ENCODE measurements around the gene PEX6. TPM values are rescaled to one million over a fixed set of nuclear protein-coding genes. Genes with fewer than 3 reads are reported as not detected.

PEX6 gene
- total and polyA plus RNA-seq, 2 donors (not counting 3 experiments of a cell fraction or from before 2014, with no cell fraction given) = 9.9 to 11.2 TPM

GRCh38 chr6:42940493-42941045, 38.4 kb downstream of the PEX6 start:
- no peaks in the 10 kb centered on the region for H3K27me3 ChIP-seq (ENCODE audit: control insufficient read depth in 2 of 2, insufficient read depth in 2 of 2, low read length in 2 of 2)
- H3K36me3 ChIP-seq (ENCODE audit: control insufficient read depth in 2 of 2, extremely low read depth in 1 of 2, insufficient read depth in 2 of 2, low read length in 2 of 2) = peaks cover 5 to 31% of the 10 kb centered on the region in 2 experiments
- H3K27ac ChIP-seq (ENCODE audit: insufficient read depth, low read depth, low read length) = no peak overlapping the region
- dilution Hi-C loops (cut with MboI; ENCODE audit: extremely low pct_ligation_motif_present, low sequenced_read_pairs) = no loop called here
- H3K4me2 ChIP-seq (ENCODE audit: insufficient read depth, low read length) = no peak overlapping the region
- H4K20me1 ChIP-seq (replicated peaks; ENCODE audit: control insufficient read depth, extremely low read depth, insufficient read depth, low read length) = no peaks in the 10 kb centered on the region
- DNase-seq (ENCODE audit: low read depth, low spot score) (no peak), FAIRE-seq (no peak)
- no peak overlapping the region for H3K4me3 ChIP-seq (replicated peaks in 1 of 3; ENCODE audit: insufficient read depth in 1 of 3, low read depth in 1 of 3, low read length in 3 of 3)
- no peak overlapping the region for H2AFZ ChIP-seq (ENCODE audit: low read depth, low read length)
- TF ChIP-seq CTCF (IDR thresholded peaks at IDR 0.05; ENCODE audit: extremely low read depth in 1 of 2, insufficient read depth in 1 of 2, low read depth in 1 of 2, low read length in 2 of 2) = no peak
- H3K9me1 ChIP-seq (replicated peaks; ENCODE audit: control insufficient read depth, extremely low read depth, insufficient read depth, low read length) = no peaks in the 10 kb centered on the region
- POLR2A ChIA-PET = no interaction called here
- H3K9ac ChIP-seq (replicated peaks; ENCODE audit: extremely low read depth, insufficient read depth, low read length) = no peak overlapping the region
- BruUV-seq (replicated peaks) = no TSS peak
- intact Hi-C loops (cut with micrococcal nuclease) = no loop called here
- no peaks in the 10 kb centered on the region for H3K4me1 ChIP-seq (ENCODE audit: control insufficient read depth, extremely low read depth, insufficient read depth, low read length)
- CTCF ChIA-PET = interaction anchor here (0.5 to 1.4 kb wide), 5 partner anchors 11 to 74 kb away, joined by 3 to 5 read pairs (median 4); partner anchors contain the start of genes CNPY3 and KLHDC3
- no peaks in the 10 kb centered on the region for H3K79me2 ChIP-seq (ENCODE audit: control insufficient read depth, insufficient read depth, low read length)
- no peaks in the 10 kb centered on the region for H3K9me3 ChIP-seq (replicated peaks; ENCODE audit: control insufficient read depth, insufficient read depth, low read length)

GRCh38 chr6:42939810-42940167, 39.2 kb downstream of the PEX6 start:
- peaks cover 6% of the 10 kb centered on the region for H3K4me1 ChIP-seq (ENCODE audit: control insufficient read depth, extremely low read depth, insufficient read depth, low read length)
- dilution Hi-C loops (cut with MboI; ENCODE audit: extremely low pct_ligation_motif_present, low sequenced_read_pairs) (no loop called here), intact Hi-C loops (cut with micrococcal nuclease) (no loop called here)
- H2AFZ ChIP-seq (ENCODE audit: low read depth, low read length) = no peak overlapping the region
- H3K36me3 ChIP-seq (ENCODE audit: control insufficient read depth in 2 of 2, extremely low read depth in 1 of 2, insufficient read depth in 2 of 2, low read length in 2 of 2) = peaks cover 5 to 34% of the 10 kb centered on the region in 2 experiments
- no peaks in the 10 kb centered on the region for H3K79me2 ChIP-seq (ENCODE audit: control insufficient read depth, insufficient read depth, low read length)
- CTCF ChIA-PET = interaction anchor here (1.3 to 1.4 kb wide), 2 partner anchors 11 to 28 kb away, joined by 3 to 5 read pairs; partner anchors contain the start of gene CNPY3
- H3K9me3 ChIP-seq (replicated peaks; ENCODE audit: control insufficient read depth, insufficient read depth, low read length) = no peaks in the 10 kb centered on the region
- no peak overlapping the region for H3K27ac ChIP-seq (ENCODE audit: insufficient read depth, low read depth, low read length)
- no peaks in the 10 kb centered on the region for H3K27me3 ChIP-seq (ENCODE audit: control insufficient read depth in 2 of 2, insufficient read depth in 2 of 2, low read length in 2 of 2)
- no peaks in the 10 kb centered on the region for H4K20me1 ChIP-seq (replicated peaks; ENCODE audit: control insufficient read depth, extremely low read depth, insufficient read depth, low read length)
- POLR2A ChIA-PET = no interaction called here
- DNase-seq (ENCODE audit: low read depth, low spot score) (no peak), FAIRE-seq (no peak)
- no peak overlapping the region for H3K4me3 ChIP-seq (replicated peaks in 1 of 3; ENCODE audit: insufficient read depth in 1 of 3, low read depth in 1 of 3, low read length in 3 of 3)
- no peak overlapping the region for H3K9ac ChIP-seq (replicated peaks; ENCODE audit: extremely low read depth, insufficient read depth, low read length)
- no TSS peak for BruUV-seq (replicated peaks)
- H3K9me1 ChIP-seq (replicated peaks; ENCODE audit: control insufficient read depth, extremely low read depth, insufficient read depth, low read length) = no peaks in the 10 kb centered on the region
- no peak for TF ChIP-seq POLR2A (IDR thresholded peaks at IDR 0.05; ENCODE audit: low read depth, low read length)
- no peak for TF ChIP-seq GATA2 (IDR thresholded peaks at IDR 0.05; ENCODE audit: insufficient read depth, insufficient read length, low read depth, low read length)
- TF ChIP-seq CTCF (IDR thresholded peaks at IDR 0.05; ENCODE audit: extremely low read depth in 1 of 2, insufficient read depth in 1 of 2, low read depth in 1 of 2, low read length in 2 of 2) = no peak
- no peak for TF ChIP-seq EZH2 (IDR thresholded peaks at IDR 0.05; ENCODE audit: borderline replicate concordance, low read depth, low read length, severe bottlenecking)
- TF ChIP-seq MAX (IDR thresholded peaks at IDR 0.05; ENCODE audit: insufficient read depth, insufficient read length) = no peak
- TF ChIP-seq MYC (IDR thresholded peaks at IDR 0.05; ENCODE audit: low read depth, low read length) = no peak
- no peak for TF ChIP-seq FOS (IDR thresholded peaks at IDR 0.05; ENCODE audit: borderline replicate concordance, insufficient read depth, low read length)
- TF ChIP-seq JUN (IDR thresholded peaks at IDR 0.05; ENCODE audit: borderline replicate concordance, insufficient read depth, insufficient read length, low read depth) = no peak
- H3K4me2 ChIP-seq (ENCODE audit: insufficient read depth, low read length) = no peak overlapping the region

Data from endothelial cell of umbilical vein (primary cell).